GM23248 (cell line): ENCODE data around the gene PLPP7. TPM values are rescaled to one million over a fixed set of nuclear protein-coding genes. Genes with fewer than 3 reads are reported as not detected.
"Not testable (repeated sequence)": the region's sequence is repeated elsewhere in the genome, so short reads cannot be mapped to it uniquely, and the experiment has no call there.

Experiments
- DNase-seq: peaks from one replicate; pipeline ENCODE4 v3.0.0-alpha.2; 2015
- H2AFZ ChIP-seq: fragments of 200-600 bp; sonication (generic); 2 replicates; pipeline ENCODE4 v1.6.1; 2016; ENCODE audit warnings: antibody characterized with exemption
- H3F3A ChIP-seq: fragments of 200-600 bp; sonication (generic); 2 replicates; pipeline ENCODE4 v1.6.1; 2016; ENCODE audit warnings: mild to moderate bottlenecking, antibody characterized with exemption, mixed run types; ENCODE audit not compliant: insufficient read depth
- H3K27ac ChIP-seq: fragments of 200-600 bp; sonication (generic); 2 replicates; pipeline ENCODE4 v1.5.1; 2016; ENCODE audit warnings: mild to moderate bottlenecking
- H3K27me3 ChIP-seq: fragments of 200-600 bp; sonication (generic); replicated peaks from 2 replicates; pipeline ENCODE4 v1.6.1; 2016; ENCODE audit warnings: mild to moderate bottlenecking; ENCODE audit not compliant: insufficient read depth
- H3K36me3 ChIP-seq: fragments of 200-600 bp; sonication (generic); 2 replicates; pipeline ENCODE4 v1.6.1; 2016; ENCODE audit warnings: low read depth, mild to moderate bottlenecking
- H3K4me1 ChIP-seq: fragments of 200-600 bp; sonication (generic); 2 replicates; pipeline ENCODE4 v1.6.1; 2016; ENCODE audit warnings: mild to moderate bottlenecking; ENCODE audit not compliant: insufficient read depth
- H3K4me2 ChIP-seq: fragments of 200-600 bp; sonication (generic); one replicate; pipeline ENCODE4 v1.6.1; 2016; ENCODE audit warnings: mild to moderate bottlenecking; ENCODE audit not compliant: unreplicated experiment
- H3K4me3 ChIP-seq: fragments of 200-600 bp; sonication (generic); 2 replicates; pipeline ENCODE4 v1.5.1; 2016; ENCODE audit warnings: mild to moderate bottlenecking
- H3K79me2 ChIP-seq: fragments of 200-600 bp; sonication (generic); 2 replicates; pipeline ENCODE4 v1.6.1; 2016; ENCODE audit warnings: mild to moderate bottlenecking; ENCODE audit not compliant: insufficient read depth
- H3K9ac ChIP-seq: fragments of 200-600 bp; sonication (generic); 2 replicates; pipeline ENCODE4 v1.6.1; 2016; ENCODE audit warnings: mild to moderate bottlenecking
- H3K9me2 ChIP-seq: fragments of 200-600 bp; sonication (generic); 2 replicates; pipeline ENCODE4 v1.6.1; 2016; ENCODE audit warnings: mixed run types, mild to moderate bottlenecking, moderate library complexity; ENCODE audit not compliant: insufficient read depth
- H3K9me3 ChIP-seq: fragments of 200-600 bp; sonication (generic); one replicate; pipeline ENCODE4 v1.6.1; 2017; ENCODE audit warnings: low read depth
- H4K20me1 ChIP-seq: fragments of 200-600 bp; sonication (generic); 2 replicates; pipeline ENCODE4 v1.6.0; 2016; ENCODE audit not compliant: insufficient read depth
- EZH2 ChIP-seq: fragments of 200-600 bp; sonication (generic); IDR thresholded peaks from 2 replicates; pipeline ENCODE4 v1.6.1; 2018; ENCODE audit warnings: antibody characterized with exemption, mild to moderate bottlenecking; ENCODE audit not compliant: insufficient read depth, poor library complexity, severe bottlenecking
- EZH2phosphoT487 ChIP-seq: fragments of 200-600 bp; sonication (generic); IDR thresholded peaks from 2 replicates; pipeline ENCODE4 v1.6.1; 2018; ENCODE audit warnings: antibody characterized with exemption, moderate library complexity, mild to moderate bottlenecking, low read depth; ENCODE audit not compliant: insufficient read depth
- WGBS, 2 experiments: methylation state at CpG; one replicate each; pipeline ENCODE4 v1.1.6; 2015 to 2017; ENCODE audit warnings: low lambda C conversion rate in 2 of 2, low coverage in 1 of 2; ENCODE audit errors: missing lambda C conversion rate in 2 of 2; 5-methylcytosine and 5-hydroxymethylcytosine counted together
- in situ Hi-C: fragments of 300-500 bp; cut with MboI; formaldehyde crosslinking; loops from 2 replicates; pipeline ENCODE4 v1.15.0; 2020
- polyA plus RNA-seq: library from polyadenylated mRNA; unstranded; fragments of >200 nt; fragmentation: Nextera tagmentation; extraction: Ambion mirVana; gene quantifications from 2 replicates; pipeline ENCODE4 v1.2.1, GENCODE V29; 2016
- total RNA-seq: library from RNA; depleted of rRNA; stranded (reverse); fragments of >200 nt; shearing (Covaris generic); gene quantifications from 2 replicates; pipeline ENCODE4 v1.2.3, GENCODE V29; 2014; rRNA removed

The PLPP7 gene
- 0.13 and 0.32 TPM in 2 replicates for total RNA-seq
- polyA plus RNA-seq = 0.65 and 0.67 TPM in 2 replicates

- WGBS, 2 experiments = 64 to 70% methylated on average over 27 to 28 of the region's 28 CpGs
- no peak within 1 kb of the TSS for H3K27ac ChIP-seq
- no peak within 1 kb of the TSS for H3K4me2 ChIP-seq
Measured at GRCh38 chr9:131289301-131290035, at the start of gene PLPP7. PLPP7 (plus strand) TSS chr9:131289723; CDS start chr9:131289998, 275 bp downstream.

GRCh38 chr9:131240047-131240921, 49.2 kb upstream of the PLPP7 start:
- H3K4me1 ChIP-seq = peaks cover 10% of the 10 kb centered on the region
- no peak overlapping the region for H3K9ac ChIP-seq
- no peaks in the 10 kb centered on the region for H4K20me1 ChIP-seq
- DNase-seq = no peak
- H3K4me2 ChIP-seq = no peak overlapping the region
- no peaks in the 10 kb centered on the region for H3K27me3 ChIP-seq
- 73 to 74% methylated on average over 22 of the region's 22 CpGs for WGBS, 2 experiments
- no peaks in the 10 kb centered on the region for H3K79me2 ChIP-seq
- no peaks in the 10 kb centered on the region for H3K36me3 ChIP-seq
- no peak for TF ChIP-seq EZH2phosphoT487
- TF ChIP-seq EZH2 = no peak
- H3F3A ChIP-seq = peaks cover 12% of the 10 kb centered on the region; the same call in 1 of the 2 replicates
- no peak overlapping the region for H2AFZ ChIP-seq
- in situ Hi-C loops = no loop called here
- no peak overlapping the region for H3K4me3 ChIP-seq
- H3K27ac ChIP-seq = no peak overlapping the region
- H3K9me2 ChIP-seq = no peaks in the 10 kb centered on the region
- H3K9me3 ChIP-seq = no peaks in the 10 kb centered on the region

More at GRCh38 chr9:131289301-131290035, at the start of gene PLPP7:
- Histone ChIP-seq H3K27me3 (no peaks in the 10 kb centered on the region), H3K9ac (peak within 1 kb of the TSS; percentile 18; the same call in 1 of the 2 replicates), H3K4me3 (no peak within 1 kb of the TSS), H4K20me1 (no peaks in the 10 kb centered on the region), H3F3A (no peaks in the 10 kb centered on the region), H3K36me3 (no peaks in the 10 kb centered on the region), H3K4me1 (no peaks in the 10 kb centered on the region), H2AFZ (peak within 1 kb of the TSS; percentile 51; the same call in 1 of the 2 replicates), H3K9me2 (no peaks in the 10 kb centered on the region), H3K79me2 (no peaks in the 10 kb centered on the region), H3K9me3 (no peaks in the 10 kb centered on the region)
- DNase-seq = peak; percentile 59
- in situ Hi-C loops = no loop called here
- TF ChIP-seq EZH2 (no peak), EZH2phosphoT487 (no peak)

- H3K36me3 ChIP-seq, H3K9me2 ChIP-seq, H3K4me1 ChIP-seq, H3K9ac ChIP-seq, H4K20me1 ChIP-seq, H3K9me3 ChIP-seq, in situ Hi-C loops, H3K4me2 ChIP-seq, H3K27me3 ChIP-seq, H2AFZ ChIP-seq, H3F3A ChIP-seq, H3K27ac ChIP-seq, DNase-seq, H3K79me2 ChIP-seq, H3K4me3 ChIP-seq: not testable (repeated sequence)
- WGBS, 2 experiments = 82 to 85% methylated on average over 5 of the region's 5 CpGs
Measured at GRCh38 chr9:131244331-131244730, 45.2 kb upstream of the PLPP7 start.

DNA sequence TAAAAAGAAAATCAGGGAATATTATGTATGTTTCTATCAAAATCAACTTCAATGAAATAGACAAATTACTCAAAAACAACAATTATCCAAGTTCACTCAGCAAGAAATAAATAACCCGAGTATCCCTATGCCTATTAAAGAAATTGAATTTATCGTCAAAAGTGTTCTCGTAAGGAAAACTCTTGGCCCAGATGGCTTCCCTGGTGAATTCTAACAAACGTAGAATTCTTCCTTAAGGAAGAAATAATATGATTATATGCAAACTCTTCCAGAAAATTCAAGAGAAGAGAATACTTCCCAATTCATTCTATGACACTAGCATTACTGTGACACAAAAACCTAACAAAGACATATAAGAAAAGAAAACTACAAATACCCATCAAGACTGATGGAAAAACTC, 42.9 kb upstream of the PLPP7 start:
- DNase-seq = no peak
- H3K4me3 ChIP-seq = no peak overlapping the region
- no peak overlapping the region for H3K9ac ChIP-seq
- TF ChIP-seq EZH2phosphoT487 (no peak), EZH2 (no peak)
- H3F3A ChIP-seq = no peaks in the 10 kb centered on the region
- no peaks in the 10 kb centered on the region for H3K4me1 ChIP-seq
- no peak overlapping the region for H2AFZ ChIP-seq
- no peaks in the 10 kb centered on the region for H3K79me2 ChIP-seq
- no peaks in the 10 kb centered on the region for H3K36me3 ChIP-seq
- 76% methylated on average over 4 of the region's 4 CpGs for WGBS, 2 experiments
- H3K9me2 ChIP-seq = no peaks in the 10 kb centered on the region
- H3K27me3 ChIP-seq = no peaks in the 10 kb centered on the region; the same call in 1 of the 2 replicates
- in situ Hi-C loops = no loop called here
- H3K4me2 ChIP-seq = no peak overlapping the region
- H4K20me1 ChIP-seq = no peaks in the 10 kb centered on the region
- H3K27ac ChIP-seq = no peak overlapping the region
- no peaks in the 10 kb centered on the region for H3K9me3 ChIP-seq
